Transverse colon (tissue), 4 donors: ENCODE results near the gene ING1.

Experiments used
- CTCF ChIP-seq, 5 experiments: fragments of 200-600 bp in 3 of 5; fragments of 450-650 bp in 2 of 5; sonication (generic) in 3 of 5; IDR thresholded peaks; 1 replicate in 2 of 5; 2 replicates in 3 of 5; pipeline ENCODE4 v1.5.1; 2016 to 2017; ENCODE audit warnings: antibody characterized with exemption in 5 of 5, inconsistent platforms in 3 of 5, mild to moderate bottlenecking in 2 of 5, moderate library complexity in 1 of 5
- EP300 ChIP-seq: sonication (generic); formaldehyde crosslinking; IDR thresholded peaks from one replicate; pipeline ENCODE4 v1.6.1; 2017; ENCODE audit warnings: antibody characterized with exemption, low read depth
- POLR2A ChIP-seq: fragments of 450-650 bp; IDR thresholded peaks from one replicate; pipeline ENCODE4 v1.6.1; 2016; ENCODE audit warnings: antibody characterized with exemption, mild to moderate bottlenecking, moderate library complexity
- POLR2AphosphoS5 ChIP-seq, 3 donors: sonication (generic); formaldehyde crosslinking; IDR thresholded peaks; one replicate each; pipeline ENCODE4 v1.6.1; 2016; ENCODE audit warnings: antibody characterized with exemption in 3 of 3

GRCh38 chr13:110687736-110688135 lies 25.8 kb upstream of the ING1 start:
- TF ChIP-seq CTCF (IDR thresholded peaks at IDR 0.05) (no peak), POLR2AphosphoS5 (IDR thresholded peaks at IDR 0.05) (no peak), POLR2A (no peak), EP300 (no peak)
